HG03520 (cell line): ENCODE measurements around the gene ZMIZ2.
"Not testable (repeated sequence)": the region's sequence is repeated elsewhere in the genome, so short reads cannot be mapped to it uniquely, and the experiment has no call there.

ENCODE experiments used
- ATAC-seq: cut with Tn5 transposase; IDR thresholded peaks from one replicate; pipeline ENCODE4 v1.9.1; 2021; ENCODE audit warnings: mild to moderate bottlenecking, moderate library complexity; ENCODE audit not compliant: unreplicated experiment

Gene ZMIZ2, protein sequence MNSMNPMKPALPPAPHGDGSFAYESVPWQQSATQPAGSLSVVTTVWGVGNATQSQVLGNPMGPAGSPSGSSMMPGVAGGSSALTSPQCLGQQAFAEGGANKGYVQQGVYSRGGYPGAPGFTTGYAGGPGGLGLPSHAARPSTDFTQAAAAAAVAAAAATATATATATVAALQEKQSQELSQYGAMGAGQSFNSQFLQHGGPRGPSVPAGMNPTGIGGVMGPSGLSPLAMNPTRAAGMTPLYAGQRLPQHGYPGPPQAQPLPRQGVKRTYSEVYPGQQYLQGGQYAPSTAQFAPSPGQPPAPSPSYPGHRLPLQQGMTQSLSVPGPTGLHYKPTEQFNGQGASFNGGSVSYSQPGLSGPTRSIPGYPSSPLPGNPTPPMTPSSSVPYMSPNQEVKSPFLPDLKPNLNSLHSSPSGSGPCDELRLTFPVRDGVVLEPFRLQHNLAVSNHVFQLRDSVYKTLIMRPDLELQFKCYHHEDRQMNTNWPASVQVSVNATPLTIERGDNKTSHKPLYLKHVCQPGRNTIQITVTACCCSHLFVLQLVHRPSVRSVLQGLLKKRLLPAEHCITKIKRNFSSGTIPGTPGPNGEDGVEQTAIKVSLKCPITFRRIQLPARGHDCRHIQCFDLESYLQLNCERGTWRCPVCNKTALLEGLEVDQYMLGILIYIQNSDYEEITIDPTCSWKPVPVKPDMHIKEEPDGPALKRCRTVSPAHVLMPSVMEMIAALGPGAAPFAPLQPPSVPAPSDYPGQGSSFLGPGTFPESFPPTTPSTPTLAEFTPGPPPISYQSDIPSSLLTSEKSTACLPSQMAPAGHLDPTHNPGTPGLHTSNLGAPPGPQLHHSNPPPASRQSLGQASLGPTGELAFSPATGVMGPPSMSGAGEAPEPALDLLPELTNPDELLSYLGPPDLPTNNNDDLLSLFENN

DNA sequence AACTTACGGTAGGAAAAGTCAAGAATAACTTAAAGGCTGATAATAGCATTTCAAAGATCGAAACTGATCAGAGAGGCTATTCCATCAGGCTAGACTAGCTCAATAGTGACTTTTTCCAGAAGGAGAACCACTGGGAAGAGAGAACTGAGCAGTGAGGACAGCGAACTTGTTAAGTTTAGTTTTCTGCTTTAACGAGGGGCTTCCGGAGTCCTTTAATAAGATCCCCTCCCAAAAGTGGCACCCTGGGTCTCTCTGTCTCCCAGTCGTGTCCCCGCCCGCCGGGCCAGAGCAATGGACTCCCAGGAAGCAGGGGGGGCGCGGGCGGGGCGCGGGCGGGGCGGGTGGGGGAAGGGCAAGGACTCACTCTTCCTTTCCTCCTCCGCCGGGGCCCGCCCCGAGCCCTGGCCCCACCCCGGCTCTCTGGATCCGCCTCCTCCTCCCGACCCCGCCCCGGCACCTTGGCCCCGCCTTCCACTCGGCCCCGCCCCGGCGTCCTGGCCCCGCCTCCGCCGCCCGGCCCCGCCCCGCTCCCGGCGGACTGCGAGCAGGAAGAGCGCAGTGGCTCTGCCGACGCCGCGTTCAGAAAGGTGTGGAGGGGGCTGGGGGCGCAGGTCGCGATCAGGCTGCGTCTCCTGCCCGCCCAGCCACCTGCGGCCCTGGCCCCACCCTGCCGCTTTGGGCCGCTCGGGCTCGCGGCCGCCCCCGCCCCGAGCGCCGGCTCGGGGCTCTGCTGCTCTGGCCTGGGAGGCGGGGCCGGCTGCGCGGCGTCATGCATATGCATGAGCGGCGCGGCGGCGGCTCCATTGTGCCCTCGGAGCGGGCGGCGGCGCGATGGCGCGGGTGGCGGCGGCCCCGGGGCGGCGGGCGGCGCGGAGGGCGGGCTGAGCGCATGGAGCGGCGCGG, at the start of gene ZMIZ2:
Gene ZMIZ2, plus strand, starts transcription at position 803 of the 903 bp plus-strand sequence. CDS start 7,403 bp downstream, outside the sequence.
- peak; percentile 59 for ATAC-seq

DNA sequence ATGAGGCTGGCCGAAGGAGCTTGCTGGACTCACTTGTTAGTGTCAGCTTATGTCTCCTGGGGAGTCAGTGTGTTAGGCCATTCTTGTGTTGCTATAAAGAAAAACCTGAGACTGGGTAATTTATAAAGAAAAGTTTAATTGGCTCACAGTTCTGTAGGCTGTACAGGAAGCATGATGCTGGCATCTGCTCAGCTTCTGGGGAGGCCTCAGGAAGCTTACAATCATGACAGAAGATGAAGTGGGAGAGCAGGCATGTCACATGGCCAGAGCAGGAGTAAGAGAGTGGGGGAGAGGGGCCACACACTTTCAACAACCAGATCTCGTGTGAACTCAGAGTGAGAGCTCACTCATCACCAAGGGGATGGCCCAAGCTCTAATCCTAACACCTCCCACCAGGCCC, 49.0 kb upstream of the ZMIZ2 start:
- not testable (repeated sequence) for ATAC-seq

DNA sequence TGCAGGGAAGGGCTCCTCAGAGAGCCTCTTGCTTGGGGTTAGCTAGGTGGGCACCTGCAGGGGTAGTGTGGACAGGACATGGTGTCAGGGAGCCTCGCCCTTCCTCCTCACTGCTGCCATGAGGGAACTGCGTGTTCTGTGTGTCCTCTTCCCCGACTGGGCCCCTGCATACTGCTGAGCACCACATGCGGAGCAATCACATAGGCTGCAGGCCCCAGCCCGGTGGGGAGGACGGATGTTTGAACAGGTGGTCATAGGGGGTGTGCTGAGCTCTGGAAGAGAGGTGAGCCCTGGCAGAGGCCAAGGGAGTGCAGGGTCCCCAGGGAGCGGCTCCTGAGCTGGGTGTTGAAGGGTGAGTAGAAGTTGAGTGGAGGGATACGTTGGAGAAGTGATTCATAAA, 48.3 kb upstream of the ZMIZ2 start:
- ATAC-seq = no peak

DNA sequence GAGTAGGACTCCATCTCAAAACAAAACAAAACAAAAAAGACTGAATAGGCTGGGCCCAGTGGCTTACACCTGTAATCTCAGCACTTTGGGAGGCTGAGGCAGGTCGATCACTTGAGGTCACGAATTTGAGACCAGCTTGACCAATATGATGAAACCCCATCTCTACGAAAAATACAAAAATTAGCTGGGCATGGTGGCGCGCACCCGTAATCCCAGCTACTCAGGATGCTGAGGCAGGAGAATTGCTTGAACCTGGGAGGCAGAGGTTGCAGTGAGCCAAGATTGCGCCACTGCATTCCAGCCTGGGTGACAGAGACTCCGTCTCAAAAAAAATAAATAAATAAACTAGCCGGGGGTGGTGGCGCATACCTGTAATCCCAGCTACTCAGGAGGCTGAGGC, 45.3 kb upstream of the ZMIZ2 start:
- ATAC-seq = not testable (repeated sequence)

DNA sequence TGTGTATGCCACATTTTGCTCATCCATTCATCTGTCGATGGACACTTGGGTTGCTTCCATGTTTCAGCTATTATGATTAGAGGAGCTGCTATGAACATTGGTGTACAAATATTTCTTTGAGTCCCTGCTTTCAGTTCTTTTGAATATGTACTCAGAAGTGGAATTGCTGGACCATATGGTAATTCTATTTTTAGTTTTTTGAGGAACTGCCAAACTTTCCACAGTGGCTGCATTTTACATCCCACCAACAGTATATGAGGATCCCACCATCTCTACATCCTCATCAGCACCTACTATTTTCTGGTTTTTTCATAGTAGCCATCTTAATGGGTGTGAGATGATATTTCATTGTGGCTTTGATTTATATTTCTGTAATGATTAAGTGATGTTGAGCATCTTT, 44.7 kb upstream of the ZMIZ2 start:
- no peak for ATAC-seq

DNA sequence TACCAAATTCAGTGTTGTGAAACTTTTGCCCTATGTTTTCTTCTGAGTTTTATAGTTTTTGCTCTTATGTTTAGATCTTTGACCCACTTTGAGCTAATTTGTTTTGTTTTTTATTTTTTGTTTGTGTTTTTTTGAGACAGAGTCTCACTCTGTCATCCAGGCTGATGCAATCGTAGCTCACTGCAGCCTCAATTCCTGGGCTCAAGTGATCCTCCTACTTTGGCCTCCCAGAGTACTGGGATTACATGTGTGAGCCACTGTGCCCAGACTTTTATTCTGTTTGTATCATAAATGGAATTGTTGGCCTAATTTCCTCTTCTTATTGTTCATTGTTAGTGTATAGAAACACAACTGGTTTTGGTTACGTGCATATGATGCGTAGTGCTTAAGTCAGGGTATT, 43.2 kb upstream of the ZMIZ2 start:
- no peak for ATAC-seq

DNA sequence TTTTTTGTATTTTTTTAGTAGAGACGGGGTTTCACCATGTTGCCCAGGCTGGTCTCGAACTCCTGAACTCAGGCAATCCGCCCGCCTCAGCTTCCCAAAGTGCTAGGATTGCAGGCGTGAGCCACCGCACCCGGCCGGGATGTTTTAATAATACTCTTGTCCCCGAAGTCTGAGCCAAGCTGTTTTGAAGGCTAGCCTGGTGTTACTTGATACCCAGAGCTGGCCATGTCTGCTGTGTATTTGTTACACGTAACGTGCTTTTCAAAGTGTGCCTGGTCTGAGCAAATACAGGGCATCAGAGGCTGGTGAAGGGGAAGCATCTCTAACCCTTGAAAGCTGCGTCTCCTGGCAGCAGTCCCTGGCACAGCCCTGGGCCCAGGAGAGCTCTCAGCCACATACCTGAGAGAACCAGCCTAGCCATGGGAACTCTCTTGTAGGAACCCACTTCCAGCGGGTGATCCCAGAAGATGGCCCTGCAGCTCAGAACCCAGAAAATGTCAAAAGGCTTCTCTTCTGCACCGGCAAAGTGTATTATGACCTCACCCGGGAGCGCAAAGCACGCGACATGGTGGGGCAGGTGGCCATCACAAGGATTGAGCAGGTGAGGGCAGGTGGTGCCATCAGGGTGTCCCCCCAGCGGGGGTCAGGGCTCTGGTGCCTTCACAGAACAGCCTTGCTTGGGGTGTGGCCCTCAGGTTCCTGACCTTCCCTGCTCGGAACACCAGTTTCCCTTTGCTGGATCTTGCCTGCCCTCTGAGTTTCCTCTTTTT, 41.7 kb upstream of the ZMIZ2 start:
- no peak for ATAC-seq

DNA sequence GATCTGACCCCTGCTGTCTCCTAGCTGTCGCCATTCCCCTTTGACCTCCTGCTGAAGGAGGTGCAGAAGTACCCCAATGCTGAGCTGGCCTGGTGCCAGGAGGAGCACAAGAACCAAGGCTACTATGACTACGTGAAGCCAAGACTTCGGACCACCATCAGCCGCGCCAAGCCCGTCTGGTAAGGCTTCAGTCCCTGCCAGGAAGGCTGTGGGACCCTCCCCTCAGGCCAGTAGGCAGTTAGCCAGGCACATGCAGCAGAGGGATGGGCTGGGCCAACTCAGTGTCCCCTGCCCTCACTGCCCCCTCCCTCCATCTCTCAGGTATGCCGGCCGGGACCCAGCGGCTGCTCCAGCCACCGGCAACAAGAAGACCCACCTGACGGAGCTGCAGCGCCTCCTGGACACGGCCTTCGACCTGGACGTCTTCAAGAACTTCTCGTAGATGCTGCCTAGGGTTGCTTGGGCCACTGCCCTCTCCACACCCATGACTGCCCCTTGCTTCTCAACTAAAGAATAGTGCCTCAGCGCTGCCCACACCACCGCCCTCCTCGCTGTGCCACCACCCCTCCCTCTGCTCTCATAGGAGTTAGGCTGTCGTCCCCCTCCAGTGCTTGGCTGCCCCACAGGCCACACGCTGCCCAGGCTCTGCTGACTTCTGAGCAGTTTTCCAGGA, 41.0 kb upstream of the ZMIZ2 start:
- ATAC-seq = no peak

DNA sequence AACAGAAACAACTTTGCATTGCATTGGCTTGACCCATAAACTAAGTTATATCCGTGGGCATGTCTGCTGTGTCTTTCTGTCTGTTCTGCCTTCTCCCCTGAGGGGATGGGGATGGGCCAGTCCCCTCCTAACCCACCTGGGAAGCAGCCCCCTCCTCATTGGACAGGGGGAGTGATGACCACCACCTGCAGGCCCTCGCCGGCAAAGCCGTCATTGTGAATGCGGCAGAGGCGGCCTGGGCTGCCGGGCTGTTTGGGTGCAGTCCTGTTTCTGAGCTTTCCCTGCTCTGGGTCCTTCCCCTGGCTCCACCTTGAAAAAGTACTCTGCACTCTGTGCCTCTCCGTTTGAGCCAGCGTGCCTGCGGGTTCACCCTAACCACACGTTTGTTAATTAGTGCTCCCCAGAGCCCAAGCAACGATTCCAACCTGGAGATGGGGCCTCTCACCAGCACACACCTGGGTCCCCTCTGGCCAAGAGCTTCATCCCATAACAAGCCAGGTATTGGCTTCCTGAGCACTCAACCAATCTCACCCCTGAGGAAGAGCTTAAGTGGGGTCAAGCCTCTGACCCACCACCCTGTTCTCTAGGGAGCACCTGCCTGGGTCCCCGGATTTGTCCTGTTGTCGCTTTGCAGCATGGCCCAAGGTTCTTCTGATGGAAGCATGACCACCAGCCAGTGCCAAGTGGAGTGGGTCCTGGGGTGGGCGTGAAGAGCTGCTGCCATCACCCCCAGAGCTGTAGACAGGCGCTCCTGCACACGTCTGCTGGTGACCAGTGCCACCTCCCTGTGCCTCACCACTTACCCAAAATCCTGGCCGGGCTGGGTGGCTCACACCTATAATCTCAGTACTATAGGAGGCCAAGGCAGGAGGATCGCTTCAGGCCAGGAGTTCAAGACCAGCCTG, 39.4 kb upstream of the ZMIZ2 start:
- no peak for ATAC-seq

DNA sequence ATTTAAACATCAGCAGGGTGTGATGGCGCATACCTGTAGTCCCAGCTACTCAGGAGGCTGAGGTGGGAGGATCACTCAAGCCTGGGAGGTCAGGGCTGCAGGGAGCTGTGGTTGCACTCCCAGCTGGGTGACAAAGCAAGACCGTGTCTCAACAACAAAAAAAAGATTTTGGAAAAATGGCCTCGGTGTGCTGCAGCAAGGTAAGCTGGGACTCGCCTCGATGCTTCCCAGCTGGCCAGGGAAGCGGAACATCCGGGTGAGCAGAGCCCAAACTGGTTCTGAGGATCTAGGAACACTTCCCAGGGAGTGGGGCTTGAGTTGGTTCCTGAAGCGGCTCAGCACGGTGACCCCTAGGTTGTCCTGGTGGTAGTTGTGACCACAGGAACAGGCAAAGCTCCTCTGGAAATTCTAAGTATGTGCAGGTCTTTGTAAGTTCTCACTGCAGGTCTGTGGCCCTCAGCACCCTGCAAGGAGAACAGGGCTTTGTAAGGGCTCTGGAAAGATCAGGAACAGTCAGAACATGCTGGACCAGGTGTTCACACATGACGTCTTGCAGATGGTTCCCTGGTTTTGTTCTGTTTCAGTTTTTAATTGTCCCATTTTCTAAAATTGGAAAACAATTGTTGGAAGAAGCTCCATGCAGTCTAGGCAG, 38.6 kb upstream of the ZMIZ2 start:
- no peak for ATAC-seq

DNA sequence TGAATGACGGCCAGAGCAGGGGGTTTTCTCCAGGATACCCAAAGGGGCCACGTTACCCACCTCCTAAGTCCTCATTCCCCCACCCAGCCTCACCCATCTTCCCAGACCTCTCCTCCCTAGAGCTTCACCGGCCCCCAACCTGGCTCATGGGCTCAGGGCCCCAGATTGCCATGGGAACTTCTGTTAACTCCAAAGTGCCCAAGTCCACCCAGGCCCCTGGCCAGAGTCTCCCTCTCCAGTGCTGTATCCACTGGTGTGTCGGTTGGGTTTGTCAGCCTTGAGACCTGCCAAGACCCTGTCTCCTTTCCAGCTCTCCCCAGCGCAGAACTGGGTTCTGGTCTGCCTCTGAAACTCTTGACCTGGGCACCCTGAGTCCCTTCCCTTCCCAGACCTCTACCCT, 37.1 kb upstream of the ZMIZ2 start:
- no peak for ATAC-seq

DNA sequence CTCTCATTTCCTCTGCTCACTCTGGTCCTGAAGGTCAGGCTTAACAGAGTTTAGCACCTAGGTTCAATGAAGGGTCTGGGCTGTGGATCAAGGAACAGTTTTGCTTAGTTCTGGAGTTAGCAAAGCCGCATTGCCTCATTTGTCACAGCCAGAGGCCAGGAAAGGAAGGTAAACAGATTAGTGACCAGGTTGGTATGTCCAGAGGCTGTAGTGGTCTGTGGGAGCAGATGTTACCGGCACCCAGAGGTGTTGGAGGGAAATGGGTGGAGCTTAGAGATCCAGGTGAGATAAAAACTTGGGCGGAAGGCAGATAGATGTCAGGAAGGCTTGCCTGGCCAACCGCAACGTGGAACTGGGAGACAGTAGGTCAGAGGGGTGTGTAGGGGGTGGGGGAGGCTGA, 36.6 kb upstream of the ZMIZ2 start:
- no peak for ATAC-seq

DNA sequence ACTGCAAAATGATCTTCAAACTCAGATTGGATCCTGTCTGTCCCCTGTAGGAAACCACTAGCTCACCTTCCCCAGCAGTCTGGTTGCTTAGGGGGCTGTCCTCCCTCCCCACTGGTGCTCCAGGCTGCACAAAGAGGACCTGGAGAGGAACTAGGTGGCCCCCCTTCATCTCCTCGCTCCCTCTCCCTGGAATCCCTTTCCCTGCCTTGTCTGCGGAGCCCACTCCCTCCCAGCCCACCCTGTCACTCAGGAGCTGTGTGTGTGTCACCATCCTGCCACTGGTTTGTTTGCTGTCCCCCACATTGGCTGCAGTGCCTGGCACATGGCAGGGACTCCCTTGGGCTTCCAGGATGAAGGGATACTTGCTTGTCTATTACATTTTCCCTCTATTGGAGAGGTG, 35.5 kb upstream of the ZMIZ2 start:
- ATAC-seq = no peak

DNA sequence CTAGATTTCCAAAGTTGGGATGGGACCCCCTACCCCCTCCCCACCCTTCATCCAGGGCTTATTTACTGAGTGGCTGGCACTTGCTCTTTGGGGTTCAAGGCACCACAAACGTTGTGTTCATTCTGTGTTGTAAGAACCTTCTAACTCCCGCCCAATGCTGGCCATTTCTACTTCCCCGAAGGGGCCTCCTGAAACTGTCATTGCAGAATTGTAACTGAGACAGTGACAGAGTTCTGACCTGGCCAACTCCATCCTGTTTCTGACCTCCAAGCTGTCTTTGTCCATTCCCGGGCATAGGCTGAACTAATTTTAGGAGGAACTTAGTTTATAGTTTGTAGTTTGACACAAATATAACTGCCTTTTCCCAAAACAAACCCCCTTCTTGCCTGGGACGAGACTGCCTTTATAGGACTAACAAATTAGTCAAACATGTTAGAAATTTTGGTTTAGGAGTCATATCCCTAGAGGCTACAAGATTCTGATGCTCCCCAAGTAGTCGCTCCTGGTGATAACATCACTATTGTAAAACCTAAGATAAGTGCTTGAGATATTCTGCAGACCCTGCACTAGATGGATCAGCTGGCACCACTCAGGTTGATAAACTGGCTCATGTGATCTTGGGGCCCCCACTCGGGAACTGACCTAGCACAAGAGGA, 34.8 kb upstream of the ZMIZ2 start:
- ATAC-seq = no peak

DNA sequence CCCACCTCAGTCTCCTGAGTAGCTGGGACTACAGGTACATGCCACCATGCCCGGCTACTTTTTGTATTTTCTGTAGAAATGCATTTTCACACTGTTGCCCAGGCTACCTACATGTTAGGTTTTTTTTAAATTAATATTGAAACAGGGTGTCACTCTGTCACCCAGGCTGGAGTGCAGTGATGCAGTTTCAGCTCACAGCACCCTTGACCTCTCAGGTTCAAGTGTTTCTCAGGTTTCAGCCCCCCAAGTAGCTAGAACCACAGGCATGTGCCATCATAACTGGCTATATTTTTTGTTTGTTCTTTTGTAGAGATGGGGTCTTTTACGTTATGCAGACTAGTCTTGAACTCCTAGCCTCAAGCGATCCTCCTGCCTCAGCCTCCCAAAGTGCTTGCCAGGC, 32.4 kb upstream of the ZMIZ2 start:
- no peak for ATAC-seq

DNA sequence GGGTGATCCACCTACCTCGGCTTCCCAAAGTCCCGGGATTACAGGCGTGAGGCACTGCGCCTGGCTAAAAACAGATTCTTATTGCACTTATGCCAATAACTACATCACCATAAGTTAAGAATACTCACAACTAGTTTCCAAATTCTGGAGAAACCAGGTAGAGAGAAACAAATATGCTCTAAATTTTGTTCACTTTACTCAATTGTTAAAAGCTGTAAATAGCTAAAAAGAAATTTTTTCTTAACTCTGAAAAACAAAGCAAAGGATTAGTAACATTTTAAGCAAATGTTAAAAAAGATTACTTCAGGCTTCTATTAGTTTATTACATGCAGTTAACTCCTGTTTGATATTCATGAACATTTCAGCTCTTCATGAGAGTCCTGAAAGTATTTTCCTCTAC, 28.3 kb upstream of the ZMIZ2 start:
- ATAC-seq = no peak

DNA sequence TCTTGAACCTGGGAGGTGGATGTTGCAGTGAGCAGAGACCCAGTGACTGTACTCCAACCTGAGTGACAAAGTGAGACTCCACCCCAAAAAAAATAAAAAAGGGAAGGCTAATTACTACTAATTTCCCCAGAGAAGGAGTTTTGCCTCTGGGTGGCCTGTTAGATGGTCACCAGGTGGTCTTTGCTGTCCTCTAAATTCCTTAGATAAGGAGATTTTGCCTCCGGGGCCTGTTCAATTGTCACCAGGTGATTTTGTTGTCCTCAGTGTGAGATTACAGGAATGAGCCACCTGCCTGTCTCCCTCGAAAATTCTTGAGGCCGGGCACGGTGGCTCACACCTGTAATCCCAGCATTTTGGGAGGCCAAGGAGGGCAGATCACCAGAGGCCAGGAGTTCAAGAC, 24.4 kb upstream of the ZMIZ2 start:
- no peak for ATAC-seq

DNA sequence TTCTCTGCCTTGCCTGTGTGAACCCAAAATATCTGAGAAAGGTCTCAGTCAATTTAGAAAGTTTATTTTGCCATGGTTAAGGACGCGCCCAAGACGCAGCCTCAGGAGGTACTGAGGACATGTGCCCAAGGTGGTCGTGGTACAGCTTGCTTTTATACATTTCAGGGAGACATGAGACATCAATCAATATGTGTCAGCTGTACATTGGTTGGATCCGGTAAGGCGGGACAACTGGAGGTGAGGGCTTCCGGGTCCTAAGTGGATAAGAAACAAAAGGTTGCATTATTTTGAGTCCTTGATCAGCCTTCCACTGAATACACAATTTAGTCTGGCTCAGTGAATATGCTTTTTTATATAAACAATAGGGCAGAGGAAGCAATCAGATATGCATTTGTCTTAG, 22.4 kb upstream of the ZMIZ2 start:
- ATAC-seq = not testable (repeated sequence)
